SK-N-SH treated with all-trans-retinoic acid at 6 μM for 48 hours (cell line): ENCODE results near the gene ANKRD33B.

Source experiments
- ATAC-seq: fragments of 200-7000 bp; cut with Tn5 transposase; 3 replicates; pipeline ENCODE4 v1.9.1; 2020; ENCODE audit warnings: mild to moderate bottlenecking, moderate library complexity
- ARNTL ChIP-seq: fragments of 450-650 bp; formaldehyde crosslinking; IDR thresholded peaks from 2 replicates; pipeline ENCODE4 v1.5.0; 2020; ENCODE audit warnings: low read depth, mild to moderate bottlenecking, moderate library complexity, borderline replicate concordance
- BACH2 ChIP-seq: fragments of 250-450 bp; sonication (Bioruptor Pico); IDR thresholded peaks from 2 replicates; pipeline ENCODE4 v1.9.0; 2021; ENCODE audit warnings: mild to moderate bottlenecking, borderline replicate concordance
- CSDC2 ChIP-seq: fragments of 250-450 bp; sonication (Bioruptor Pico); IDR thresholded peaks from 2 replicates; pipeline ENCODE4 v1.5.0; 2020; ENCODE audit warnings: mild to moderate bottlenecking, moderate library complexity
- ESRRG ChIP-seq: fragments of 250-450 bp; sonication (Bioruptor Pico); IDR thresholded peaks from 2 replicates; pipeline ENCODE4 v1.6.1; 2021; ENCODE audit warnings: mild to moderate bottlenecking
- ISL1 ChIP-seq: fragments of 250-450 bp; sonication (Bioruptor Pico); IDR thresholded peaks from 2 replicates; pipeline ENCODE4 v2.1.2; 2022; ENCODE audit warnings: mild to moderate bottlenecking, moderate library complexity
- OSR1 ChIP-seq: fragments of 250-450 bp; sonication (Bioruptor Pico); IDR thresholded peaks from 2 replicates; pipeline ENCODE4 v1.8.0; 2022; ENCODE audit warnings: moderate library complexity, mild to moderate bottlenecking, inconsistent platforms
- PPARA ChIP-seq: fragments of 250-450 bp; sonication (Bioruptor Pico); IDR thresholded peaks from 2 replicates; pipeline ENCODE4 v1.5.0; 2020; ENCODE audit warnings: mild to moderate bottlenecking, borderline replicate concordance
- RARB ChIP-seq: fragments of 250-450 bp; sonication (Bioruptor Pico); IDR thresholded peaks from 2 replicates; pipeline ENCODE4 v1.8.0; 2021; ENCODE audit warnings: mild to moderate bottlenecking, moderate library complexity
- SNAI2 ChIP-seq: fragments of 250-450 bp; sonication (Bioruptor Pico); IDR thresholded peaks from 2 replicates; pipeline ENCODE4 v1.5.0; 2020; ENCODE audit warnings: mild to moderate bottlenecking, moderate library complexity
- TCF4 ChIP-seq: fragments of 250-450 bp; sonication (Bioruptor Pico); IDR thresholded peaks from 2 replicates; pipeline ENCODE4 v1.8.0; 2021; ENCODE audit warnings: mild to moderate bottlenecking, moderate library complexity, borderline replicate concordance
- TOX ChIP-seq: fragments of 250-450 bp; sonication (Bioruptor Pico); IDR thresholded peaks from 2 replicates; pipeline ENCODE4 v1.8.0; 2021; ENCODE audit warnings: mild to moderate bottlenecking, moderate library complexity, borderline replicate concordance
- ZC3H10 ChIP-seq: fragments of 250-450 bp; sonication (Bioruptor Pico); IDR thresholded peaks from 2 replicates; pipeline ENCODE4 v1.5.1; 2021; ENCODE audit warnings: mild to moderate bottlenecking, moderate library complexity
- ZFP3 ChIP-seq: fragments of 250-450 bp; sonication (Bioruptor Pico); IDR thresholded peaks from 2 replicates; pipeline ENCODE4 v1.5.0; 2020; ENCODE audit warnings: mild to moderate bottlenecking, moderate library complexity
- ZNF565 ChIP-seq: fragments of 450-650 bp; formaldehyde crosslinking; conservative IDR thresholded peaks from 2 replicates; pipeline ENCODE4 v1.5.0; 2020; ENCODE audit warnings: low read depth, mild to moderate bottlenecking, moderate library complexity
- ZNF70 ChIP-seq: fragments of 450-650 bp; formaldehyde crosslinking; IDR thresholded peaks from 2 replicates; pipeline ENCODE4 v1.5.0; 2020; ENCODE audit warnings: mild to moderate bottlenecking, moderate library complexity
- ZNF8 ChIP-seq: fragments of 450-650 bp; formaldehyde crosslinking; IDR thresholded peaks from 2 replicates; pipeline ENCODE4 v1.5.0; 2020; ENCODE audit warnings: mild to moderate bottlenecking, moderate library complexity
- TF ChIP-seq, protein P1 (sequence below): fragments of 250-450 bp; sonication (Bioruptor Pico); IDR thresholded peaks from 2 replicates; pipeline ENCODE4 v1.8.0; 2020; ENCODE audit warnings: mild to moderate bottlenecking, moderate library complexity, borderline replicate concordance
- TF ChIP-seq, protein P2 (sequence below): fragments of 250-450 bp; sonication (Bioruptor Pico); IDR thresholded peaks from 2 replicates; pipeline ENCODE4 v1.5.1; 2020; ENCODE audit warnings: low read depth, mild to moderate bottlenecking, moderate library complexity
- TF ChIP-seq, protein P3 (sequence below): fragments of 250-450 bp; sonication (Bioruptor Pico); IDR thresholded peaks from 2 replicates; pipeline ENCODE4 v1.5.1; 2021; ENCODE audit warnings: mild to moderate bottlenecking, moderate library complexity
- TF ChIP-seq, protein P4 (sequence below): fragments of 250-450 bp; sonication (Bioruptor Pico); IDR thresholded peaks from 2 replicates; pipeline ENCODE4 v1.5.0; 2020; ENCODE audit warnings: mild to moderate bottlenecking, moderate library complexity

The ANKRD33B gene

DNA sequence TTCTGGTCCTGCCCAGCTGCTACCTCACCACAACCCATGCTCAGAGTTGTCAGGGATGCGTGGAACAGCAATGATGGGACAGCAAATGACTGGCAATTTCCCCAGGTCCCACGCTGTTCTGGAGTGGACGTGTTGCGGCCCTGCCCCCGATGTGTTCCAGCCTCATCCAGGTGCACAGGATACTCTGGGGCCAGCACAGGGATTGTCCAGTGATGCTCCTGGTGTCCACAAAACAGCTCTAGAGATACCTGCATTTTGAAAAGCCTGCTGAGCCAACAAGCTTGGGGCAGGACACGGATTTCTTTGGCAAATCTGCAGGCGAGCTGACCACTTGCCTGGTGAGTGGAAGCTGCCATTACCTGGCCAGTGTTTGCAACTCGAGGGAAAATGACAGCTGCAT is 88.7 kb downstream of the ANKRD33B start:
- ATAC-seq = no peak
- TF ChIP-seq OSR1 = no peak
- no peak for TF ChIP-seq ZNF565 (CRISPR knock-in tag)
- TF ChIP-seq BACH2 (CRISPR knock-in tag) = no peak
- TF ChIP-seq ZNF70 (CRISPR knock-in tag) = no peak
- TF ChIP-seq ESRRG (CRISPR knock-in tag) = no peak
- TF ChIP-seq, protein P1, sequence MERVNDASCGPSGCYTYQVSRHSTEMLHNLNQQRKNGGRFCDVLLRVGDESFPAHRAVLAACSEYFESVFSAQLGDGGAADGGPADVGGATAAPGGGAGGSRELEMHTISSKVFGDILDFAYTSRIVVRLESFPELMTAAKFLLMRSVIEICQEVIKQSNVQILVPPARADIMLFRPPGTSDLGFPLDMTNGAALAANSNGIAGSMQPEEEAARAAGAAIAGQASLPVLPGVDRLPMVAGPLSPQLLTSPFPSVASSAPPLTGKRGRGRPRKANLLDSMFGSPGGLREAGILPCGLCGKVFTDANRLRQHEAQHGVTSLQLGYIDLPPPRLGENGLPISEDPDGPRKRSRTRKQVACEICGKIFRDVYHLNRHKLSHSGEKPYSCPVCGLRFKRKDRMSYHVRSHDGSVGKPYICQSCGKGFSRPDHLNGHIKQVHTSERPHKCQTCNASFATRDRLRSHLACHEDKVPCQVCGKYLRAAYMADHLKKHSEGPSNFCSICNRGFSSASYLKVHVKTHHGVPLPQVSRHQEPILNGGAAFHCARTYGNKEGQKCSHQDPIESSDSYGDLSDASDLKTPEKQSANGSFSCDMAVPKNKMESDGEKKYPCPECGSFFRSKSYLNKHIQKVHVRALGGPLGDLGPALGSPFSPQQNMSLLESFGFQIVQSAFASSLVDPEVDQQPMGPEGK = no peak
- no peak for TF ChIP-seq PPARA
- no peak for TF ChIP-seq RARB (CRISPR knock-in tag)
- no peak for TF ChIP-seq ARNTL
- TF ChIP-seq ZC3H10 (CRISPR knock-in tag) = no peak
- no peak for TF ChIP-seq ZNF8 (CRISPR knock-in tag)
- TF ChIP-seq, protein P2, sequence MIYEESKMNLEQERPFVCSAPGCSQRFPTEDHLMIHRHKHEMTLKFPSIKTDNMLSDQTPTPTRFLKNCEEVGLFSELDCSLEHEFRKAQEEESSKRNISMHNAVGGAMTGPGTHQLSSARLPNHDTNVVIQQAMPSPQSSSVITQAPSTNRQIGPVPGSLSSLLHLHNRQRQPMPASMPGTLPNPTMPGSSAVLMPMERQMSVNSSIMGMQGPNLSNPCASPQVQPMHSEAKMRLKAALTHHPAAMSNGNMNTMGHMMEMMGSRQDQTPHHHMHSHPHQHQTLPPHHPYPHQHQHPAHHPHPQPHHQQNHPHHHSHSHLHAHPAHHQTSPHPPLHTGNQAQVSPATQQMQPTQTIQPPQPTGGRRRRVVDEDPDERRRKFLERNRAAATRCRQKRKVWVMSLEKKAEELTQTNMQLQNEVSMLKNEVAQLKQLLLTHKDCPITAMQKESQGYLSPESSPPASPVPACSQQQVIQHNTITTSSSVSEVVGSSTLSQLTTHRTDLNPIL (CRISPR knock-in tag) = no peak
- no peak for TF ChIP-seq CSDC2 (CRISPR knock-in tag)

DNA sequence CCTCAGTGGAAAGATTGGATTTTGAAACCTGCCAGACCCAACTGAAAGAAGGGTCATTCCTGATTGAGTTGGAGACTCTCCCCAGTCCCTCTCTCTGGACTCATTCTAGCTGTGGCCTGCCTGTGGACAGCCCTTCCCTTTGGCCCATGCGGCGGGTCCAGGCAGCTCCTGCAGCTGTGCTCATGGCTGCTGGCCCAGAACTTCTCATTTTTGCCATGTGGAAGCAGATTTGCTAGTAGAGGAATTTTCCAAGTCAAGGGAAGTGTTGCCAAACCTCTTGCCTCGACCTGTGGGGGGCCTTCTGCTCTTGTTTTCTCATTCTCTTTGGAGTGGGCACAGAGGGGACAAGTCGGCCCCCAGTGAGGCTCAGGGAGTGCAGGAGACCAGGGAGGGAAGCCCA is 89.2 kb downstream of the ANKRD33B start:
- TF ChIP-seq TCF4 (CRISPR knock-in tag) (no peak), ARNTL (no peak), ESRRG (CRISPR knock-in tag) (no peak)
- TF ChIP-seq, protein P3, sequence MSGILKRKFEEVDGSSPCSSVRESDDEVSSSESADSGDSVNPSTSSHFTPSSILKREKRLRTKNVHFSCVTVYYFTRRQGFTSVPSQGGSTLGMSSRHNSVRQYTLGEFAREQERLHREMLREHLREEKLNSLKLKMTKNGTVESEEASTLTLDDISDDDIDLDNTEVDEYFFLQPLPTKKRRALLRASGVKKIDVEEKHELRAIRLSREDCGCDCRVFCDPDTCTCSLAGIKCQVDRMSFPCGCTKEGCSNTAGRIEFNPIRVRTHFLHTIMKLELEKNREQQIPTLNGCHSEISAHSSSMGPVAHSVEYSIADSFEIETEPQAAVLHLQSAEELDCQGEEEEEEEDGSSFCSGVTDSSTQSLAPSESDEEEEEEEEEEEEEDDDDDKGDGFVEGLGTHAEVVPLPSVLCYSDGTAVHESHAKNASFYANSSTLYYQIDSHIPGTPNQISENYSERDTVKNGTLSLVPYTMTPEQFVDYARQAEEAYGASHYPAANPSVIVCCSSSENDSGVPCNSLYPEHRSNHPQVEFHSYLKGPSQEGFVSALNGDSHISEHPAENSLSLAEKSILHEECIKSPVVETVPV (CRISPR knock-in tag) = no peak
- TF ChIP-seq, protein P2 (CRISPR knock-in tag) = no peak
- TF ChIP-seq, protein P1 = no peak
- no peak for ATAC-seq

DNA sequence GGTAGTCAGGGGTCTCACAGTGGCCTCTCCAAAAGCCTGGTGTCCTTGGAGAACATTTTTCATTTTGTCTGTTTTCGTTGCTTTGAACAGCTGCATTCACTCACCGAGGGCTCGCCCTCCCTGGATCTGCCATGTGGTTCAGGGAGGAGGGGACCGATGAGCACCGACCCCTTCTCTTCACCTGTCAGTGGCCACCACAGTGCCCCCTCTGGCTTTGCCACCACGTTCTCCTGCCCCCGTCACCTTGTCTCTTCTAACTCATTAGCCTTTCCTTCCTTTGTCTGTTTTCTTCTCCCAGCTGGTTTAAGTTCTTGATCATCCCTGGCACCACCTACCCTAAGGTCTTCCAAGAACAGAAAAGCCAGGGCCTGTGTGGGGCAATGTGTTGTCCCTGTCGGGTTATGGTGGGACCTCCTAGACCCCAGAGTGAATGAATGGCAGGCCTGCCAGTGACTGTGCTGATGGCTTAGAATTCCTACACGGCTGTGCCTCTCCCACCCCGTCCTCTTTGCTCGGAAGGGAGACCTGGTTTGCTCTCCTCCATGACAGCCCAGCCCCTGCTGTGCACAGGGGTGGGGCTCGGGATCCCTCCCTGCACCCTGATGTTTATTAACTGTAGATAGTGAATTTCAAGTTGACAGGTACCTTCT is 90.0 kb downstream of the ANKRD33B start:
- ATAC-seq = no peak
- TF ChIP-seq ZNF8 (CRISPR knock-in tag) = no peak
- TF ChIP-seq, protein P3 (CRISPR knock-in tag) = no peak
- no peak for TF ChIP-seq ZFP3 (CRISPR knock-in tag)
- TF ChIP-seq ZC3H10 (CRISPR knock-in tag) = no peak
- TF ChIP-seq CSDC2 (CRISPR knock-in tag) = no peak
- no peak for TF ChIP-seq BACH2 (CRISPR knock-in tag)
- no peak for TF ChIP-seq ZNF565 (CRISPR knock-in tag)
- TF ChIP-seq OSR1 = no peak
- no peak for TF ChIP-seq SNAI2 (CRISPR knock-in tag)
- TF ChIP-seq ESRRG (CRISPR knock-in tag) = no peak
- TF ChIP-seq RARB (CRISPR knock-in tag) = no peak
- TF ChIP-seq, protein P2 (CRISPR knock-in tag) = no peak
- TF ChIP-seq, protein P4, sequence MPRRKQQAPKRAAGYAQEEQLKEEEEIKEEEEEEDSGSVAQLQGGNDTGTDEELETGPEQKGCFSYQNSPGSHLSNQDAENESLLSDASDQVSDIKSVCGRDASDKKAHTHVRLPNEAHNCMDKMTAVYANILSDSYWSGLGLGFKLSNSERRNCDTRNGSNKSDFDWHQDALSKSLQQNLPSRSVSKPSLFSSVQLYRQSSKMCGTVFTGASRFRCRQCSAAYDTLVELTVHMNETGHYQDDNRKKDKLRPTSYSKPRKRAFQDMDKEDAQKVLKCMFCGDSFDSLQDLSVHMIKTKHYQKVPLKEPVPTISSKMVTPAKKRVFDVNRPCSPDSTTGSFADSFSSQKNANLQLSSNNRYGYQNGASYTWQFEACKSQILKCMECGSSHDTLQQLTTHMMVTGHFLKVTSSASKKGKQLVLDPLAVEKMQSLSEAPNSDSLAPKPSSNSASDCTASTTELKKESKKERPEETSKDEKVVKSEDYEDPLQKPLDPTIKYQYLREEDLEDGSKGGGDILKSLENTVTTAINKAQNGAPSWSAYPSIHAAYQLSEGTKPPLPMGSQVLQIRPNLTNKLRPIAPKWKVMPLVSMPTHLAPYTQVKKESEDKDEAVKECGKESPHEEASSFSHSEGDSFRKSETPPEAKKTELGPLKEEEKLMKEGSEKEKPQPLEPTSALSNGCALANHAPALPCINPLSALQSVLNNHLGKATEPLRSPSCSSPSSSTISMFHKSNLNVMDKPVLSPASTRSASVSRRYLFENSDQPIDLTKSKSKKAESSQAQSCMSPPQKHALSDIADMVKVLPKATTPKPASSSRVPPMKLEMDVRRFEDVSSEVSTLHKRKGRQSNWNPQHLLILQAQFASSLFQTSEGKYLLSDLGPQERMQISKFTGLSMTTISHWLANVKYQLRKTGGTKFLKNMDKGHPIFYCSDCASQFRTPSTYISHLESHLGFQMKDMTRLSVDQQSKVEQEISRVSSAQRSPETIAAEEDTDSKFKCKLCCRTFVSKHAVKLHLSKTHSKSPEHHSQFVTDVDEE (CRISPR knock-in tag) = no peak
- TF ChIP-seq, protein P1 = no peak
- no peak for TF ChIP-seq ZNF70 (CRISPR knock-in tag)
- TF ChIP-seq ISL1 = no peak
- no peak for TF ChIP-seq TOX (CRISPR knock-in tag)
